GM19351 (cell line): ENCODE results near the gene MYCL.
A peak's percentile ranks its signal among the peaks of the same experiment; 100 is the strongest.
"Not testable (repeated sequence)": the region's sequence is repeated elsewhere in the genome, so short reads cannot be mapped to it uniquely, and the experiment has no call there.

Experiments used
- ATAC-seq: cut with Tn5 transposase; IDR thresholded peaks from one replicate; pipeline ENCODE4 v1.9.1; 2021; ENCODE audit warnings: mild to moderate bottlenecking, moderate library complexity; ENCODE audit not compliant: unreplicated experiment

Gene MYCL

DNA sequence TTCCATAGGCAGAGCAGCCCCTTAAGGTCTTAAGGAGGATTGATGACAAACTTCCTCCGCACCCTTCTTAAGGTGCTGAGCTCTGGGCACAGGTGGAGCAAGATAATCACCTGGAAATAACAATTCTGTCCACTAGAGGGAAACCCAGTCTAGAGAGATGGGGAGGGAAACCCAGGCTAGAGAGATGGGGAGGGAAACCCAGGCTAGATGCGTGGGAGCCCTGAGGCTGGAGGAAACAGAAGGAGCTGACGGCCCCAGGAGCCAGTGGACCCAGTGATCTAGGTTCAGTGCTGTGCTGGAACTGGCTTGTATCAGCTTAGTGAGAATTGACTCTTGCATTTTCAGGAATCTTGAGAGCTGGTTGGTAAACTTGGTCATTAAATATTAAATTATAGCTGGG lies 17.8 kb upstream of the MYCL start:
- ATAC-seq, result peak; percentile 64

DNA sequence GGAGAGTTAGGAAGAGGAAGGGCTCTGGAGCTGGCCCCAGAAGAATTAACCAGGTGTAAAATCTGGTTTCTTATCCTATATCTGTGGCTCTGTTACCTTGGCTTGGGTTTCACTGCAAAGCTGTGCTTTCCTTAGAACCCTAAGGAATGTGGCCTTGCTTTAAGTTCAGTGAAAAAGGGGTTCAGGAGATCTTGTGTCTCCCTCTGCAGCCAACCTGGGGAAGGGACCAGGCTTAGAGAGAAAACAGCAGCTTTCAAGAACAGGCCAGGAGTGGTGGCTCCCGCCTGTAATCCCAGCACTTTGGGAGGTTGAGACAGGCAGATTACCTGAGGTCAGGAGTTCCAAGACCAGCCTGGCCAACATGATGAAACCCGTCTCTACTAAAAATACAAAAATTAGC lies 16.1 kb upstream of the MYCL start:
- ATAC-seq, result no peak

DNA sequence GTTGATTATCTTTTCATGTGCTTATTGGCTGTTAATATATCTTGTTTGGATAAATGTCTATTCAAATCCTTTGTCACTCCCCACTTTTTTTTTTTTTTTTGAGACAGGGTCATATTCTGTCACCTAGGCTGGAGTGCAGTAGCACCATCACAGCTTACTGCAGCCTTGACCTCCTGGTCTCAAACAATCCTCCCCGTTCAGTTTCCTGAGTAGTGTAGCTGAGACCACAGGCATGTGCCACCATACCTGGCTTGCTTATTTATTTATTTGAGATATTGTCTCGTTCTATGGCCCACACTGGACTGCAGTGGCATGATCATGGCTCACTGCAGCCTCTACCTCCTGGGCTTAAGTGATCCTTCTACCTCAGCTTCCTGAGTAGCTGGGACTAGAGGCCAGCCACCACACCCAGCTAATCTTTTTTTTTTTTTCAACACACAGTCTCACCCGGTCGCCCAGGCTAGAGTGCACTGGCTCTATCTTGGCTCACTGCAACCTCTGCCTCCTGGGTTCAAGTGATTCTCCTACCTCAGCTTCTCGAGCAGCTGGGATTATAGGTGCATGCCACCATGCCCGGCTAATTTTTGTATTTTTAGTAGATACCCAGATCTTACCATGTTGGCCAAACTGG lies 13.9 kb upstream of the MYCL start:
- ATAC-seq, result no peak

GRCh38 chr1:39913136-39913535 lies 11.4 kb upstream of the MYCL start:
- not testable (repeated sequence) for ATAC-seq

DNA sequence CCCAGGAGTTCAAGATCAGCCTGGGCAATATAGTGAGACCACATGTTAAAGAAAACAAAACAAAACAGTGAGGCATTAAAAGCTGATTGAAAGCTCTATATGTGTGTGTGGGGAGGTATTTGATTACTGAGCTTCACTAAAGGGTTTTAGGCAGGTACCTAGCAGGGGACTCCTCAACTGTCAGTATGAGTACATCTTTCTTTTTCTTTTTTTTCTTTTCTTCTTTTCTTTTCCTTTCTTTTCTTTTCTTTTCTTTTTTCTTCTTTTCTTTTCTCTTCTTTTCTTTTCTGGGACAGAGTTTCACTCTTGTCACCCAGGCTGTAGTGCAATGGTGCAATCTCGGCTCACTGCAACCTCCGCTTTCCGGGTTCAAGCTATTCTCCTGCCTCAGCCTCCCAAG lies 8.5 kb upstream of the MYCL start:
- no peak for ATAC-seq

GRCh38 chr1:39908534-39908933 lies 6.8 kb upstream of the MYCL start:
- ATAC-seq, result no peak

- ATAC-seq, result no peak
Measured at GRCh38 chr1:39907528-39908453, 6.1 kb upstream of the MYCL start.

- no peak for ATAC-seq
Measured at GRCh38 chr1:39905172-39905571, 3.5 kb upstream of the MYCL start.

DNA sequence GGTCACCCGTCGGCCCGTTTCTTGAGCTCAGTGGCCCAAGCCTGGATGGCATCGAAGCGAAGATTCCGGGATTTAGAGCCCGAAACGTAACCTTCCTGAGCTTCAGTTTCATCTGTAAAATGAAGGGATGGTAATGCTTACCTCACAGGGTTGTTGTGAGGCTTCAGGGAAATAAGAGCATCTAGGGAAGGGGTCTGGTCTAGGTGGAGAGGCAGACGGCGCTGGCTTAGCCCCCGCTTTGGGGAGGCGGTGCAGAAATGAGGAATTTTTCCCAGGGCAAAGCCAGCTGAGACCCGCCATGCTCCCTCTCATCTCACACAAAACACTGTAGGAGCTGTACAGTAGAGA lies 717 bp upstream of the MYCL start:
- peak; percentile 13 for ATAC-seq

DNA sequence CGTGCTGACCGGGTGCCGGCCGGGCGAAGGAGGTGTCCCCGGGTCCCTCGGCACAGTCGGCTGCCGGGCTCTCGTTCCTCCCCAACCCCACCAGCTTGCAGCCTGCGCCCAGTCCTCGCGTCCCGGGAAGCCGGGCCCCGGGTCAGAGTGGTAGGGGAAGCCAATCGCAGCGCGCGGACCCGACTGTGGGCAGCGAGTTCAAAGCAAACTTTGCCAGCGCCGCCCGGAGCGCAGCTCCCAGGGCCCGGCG lies 328 bp downstream of the MYCL start:
- peak; percentile 23 for ATAC-seq

DNA sequence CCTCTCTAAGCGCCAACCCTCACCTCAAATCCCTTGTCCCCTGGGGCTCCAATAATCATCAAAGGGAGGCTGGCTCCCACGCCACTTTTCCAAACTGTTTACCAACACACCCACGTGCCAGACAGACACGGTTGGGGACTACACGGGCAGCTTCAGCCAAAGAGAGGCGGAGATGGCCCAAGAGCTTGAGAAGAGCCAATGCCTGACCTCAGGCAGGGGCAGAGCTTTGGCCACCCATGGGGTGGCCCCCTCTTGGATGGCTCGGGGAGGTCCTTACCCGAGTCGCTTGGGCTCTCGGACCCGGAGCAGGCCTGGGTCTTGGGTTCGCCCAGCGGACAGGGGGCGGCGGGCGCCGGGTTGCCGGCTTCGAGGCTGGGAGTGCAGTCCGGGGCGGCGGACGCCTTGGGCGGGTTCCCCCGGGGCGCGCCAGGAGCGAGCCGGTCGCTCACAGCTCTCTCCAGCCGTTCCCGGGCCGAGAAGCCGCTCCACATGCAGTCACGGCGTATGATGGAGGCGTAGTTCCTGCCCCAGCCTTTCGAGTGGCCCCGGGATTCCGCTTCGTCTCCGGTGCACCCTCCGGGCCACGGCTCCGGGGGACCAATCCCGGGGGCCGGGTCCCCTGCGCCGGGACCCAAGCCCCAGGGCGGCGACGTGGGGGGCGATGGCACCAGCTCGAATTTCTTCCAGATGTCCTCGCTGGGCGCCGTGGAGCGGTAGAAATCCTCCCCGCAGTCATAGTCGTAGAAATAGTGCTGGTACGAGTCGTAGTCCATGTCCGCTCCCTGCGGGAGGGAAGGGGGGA lies 854 bp downstream of the MYCL start:
- ATAC-seq, result peak; percentile 5

- ATAC-seq, result no peak
Measured at GRCh38 chr1:39899611-39900538, 1.8 kb downstream of the MYCL start.

DNA sequence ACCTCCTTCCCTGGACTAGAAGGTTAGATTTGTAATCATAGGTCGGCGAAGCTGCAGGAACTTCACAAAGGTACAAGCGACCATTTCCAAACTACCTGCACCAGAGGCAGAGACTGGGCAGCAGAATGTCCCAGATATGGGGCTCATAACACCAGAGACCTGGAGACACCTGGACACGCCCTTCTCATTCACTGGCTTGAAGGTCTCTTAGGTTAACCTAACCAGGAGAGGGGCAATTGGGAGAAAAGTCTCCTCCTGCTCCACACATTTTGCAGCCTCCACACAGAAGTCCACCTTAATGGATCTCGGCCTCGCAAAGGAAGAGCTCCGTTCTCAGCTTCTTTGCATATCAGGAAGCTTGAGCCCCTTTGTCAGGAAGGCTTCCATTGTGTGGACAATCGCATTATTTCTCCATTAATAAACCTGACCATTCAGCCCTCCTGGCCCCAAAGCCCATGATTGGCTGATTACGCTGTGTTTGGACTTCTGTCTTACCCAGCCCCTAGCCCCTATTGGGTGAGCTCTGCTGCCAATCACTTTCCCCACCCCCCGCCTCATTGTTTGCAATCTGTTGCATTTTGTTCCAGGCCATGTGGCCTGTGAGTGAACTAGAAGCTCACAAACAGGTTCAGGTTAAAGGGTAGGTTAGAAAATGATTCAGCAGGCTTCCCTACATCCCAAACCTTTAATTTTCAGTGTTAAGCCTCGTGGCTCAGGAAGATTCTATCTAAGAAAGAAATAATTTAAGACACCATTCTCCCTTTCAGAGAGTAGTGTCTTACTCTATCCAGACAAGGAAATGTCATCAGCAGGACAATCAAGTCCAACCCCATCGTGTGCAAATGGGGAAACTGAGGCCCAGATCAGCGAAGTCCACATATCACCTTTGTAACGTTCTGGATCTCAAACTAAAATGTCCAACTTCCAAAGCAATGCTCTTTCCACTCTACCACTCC lies 2.8 kb downstream of the MYCL start:
- no peak for ATAC-seq

GRCh38 chr1:39898191-39898590 lies 3.5 kb downstream of the MYCL start:
- no peak for ATAC-seq

DNA sequence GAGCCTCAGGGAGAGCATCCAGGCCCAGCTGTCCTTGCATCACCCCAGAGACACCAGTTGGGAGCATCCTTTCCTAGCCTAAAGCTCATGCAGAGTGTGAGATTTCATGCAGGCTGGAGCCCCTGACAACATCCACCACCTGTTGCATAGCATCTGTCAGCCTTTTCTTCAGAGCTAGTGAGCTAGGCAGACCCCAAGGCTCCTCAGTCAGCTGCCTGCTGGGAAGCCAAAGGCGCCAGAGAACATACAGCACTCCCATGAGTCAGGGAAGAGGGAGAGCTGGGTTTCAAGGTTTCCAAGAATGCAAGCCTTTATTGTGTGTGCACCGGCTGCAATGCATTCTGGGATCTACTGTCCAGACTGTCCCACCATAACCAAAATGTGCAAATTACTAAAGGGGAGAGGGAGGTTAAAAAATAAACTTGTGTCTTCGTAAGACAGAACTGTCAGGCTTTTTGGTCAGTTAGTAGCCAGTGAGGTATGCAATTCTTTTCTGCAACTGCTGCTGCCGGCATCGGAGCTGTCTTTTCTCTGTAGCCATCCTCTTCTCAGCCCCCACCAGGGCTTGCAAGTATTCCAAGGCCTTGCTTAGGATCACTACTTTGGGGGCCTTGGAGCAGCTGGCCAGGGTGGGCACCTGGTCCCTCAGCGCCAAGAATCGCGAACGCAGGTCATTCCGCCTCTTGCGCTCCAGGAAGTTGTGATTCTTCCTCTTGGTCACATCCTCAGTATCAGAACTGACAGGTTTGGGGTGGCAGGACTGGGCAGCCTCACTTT lies 4.6 kb downstream of the MYCL start:
- ATAC-seq, result no peak

GRCh38 chr1:39895731-39896480 lies 5.8 kb downstream of the MYCL start:
- ATAC-seq, result no peak

DNA sequence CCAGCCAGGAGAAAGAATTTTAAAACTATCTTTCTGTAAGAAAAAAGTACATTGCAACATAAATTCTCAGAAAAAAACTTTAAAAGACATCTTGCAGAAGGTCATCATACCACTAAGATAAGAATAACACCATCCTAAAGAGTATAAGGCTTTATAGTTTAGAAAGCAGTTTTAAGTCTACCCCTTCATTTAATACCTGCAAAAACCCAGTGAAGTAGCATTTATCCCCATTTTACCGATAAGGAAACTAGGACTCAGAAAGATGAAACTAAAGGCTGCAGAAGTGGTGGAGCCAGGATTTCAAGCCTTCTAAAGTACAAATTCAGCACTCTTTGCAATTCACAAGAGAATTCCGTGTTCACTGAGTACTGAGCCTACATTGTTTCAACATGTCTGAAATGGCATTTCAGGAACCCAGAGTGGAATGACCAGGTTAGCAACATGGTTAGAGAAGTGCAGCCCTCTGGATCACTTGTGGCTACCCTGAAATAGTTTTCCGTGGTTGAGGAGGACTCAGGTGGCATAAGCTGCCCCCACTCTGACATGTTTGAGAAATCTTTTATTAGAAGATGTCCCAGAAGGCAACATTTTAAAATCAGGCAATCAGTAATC lies 6.7 kb downstream of the MYCL start:
- ATAC-seq, result no peak
